Keratinocyte (primary cell): ENCODE data around the gene VTI1A. TPM values are rescaled to one million over a fixed set of nuclear protein-coding genes. Genes with fewer than 3 reads are reported as not detected.

Source experiments
- DNase-seq: peaks from one replicate; pipeline ENCODE4 v3.0.0-alpha.2; 2011; ENCODE audit warnings: low read depth, missing footprints, low spot score
- FAIRE-seq: peaks from 2 replicates; lab custom pipeline; 2011; peaks lifted over from hg19 to GRCh38; lab: Jason Lieb, UNC
- H2AFZ ChIP-seq: 2 replicates; pipeline ENCODE4 v1.6.0; 2012; ENCODE audit warnings: low read length, control low read depth, inconsistent platforms; ENCODE audit not compliant: control insufficient read depth
- H3K27ac ChIP-seq: 2 replicates; pipeline ENCODE4 v1.5.1; 2011; ENCODE audit warnings: low read length; ENCODE audit not compliant: control insufficient read depth, insufficient read depth
- H3K27me3 ChIP-seq: 3 replicates; pipeline ENCODE4 v1.6.0; 2011; ENCODE audit warnings: low read length; ENCODE audit not compliant: control insufficient read depth, insufficient read depth; ENCODE audit errors: extremely low read depth
- H3K36me3 ChIP-seq, 2 experiments: 2 replicates in 1 of 2; 3 replicates in 1 of 2; pipeline ENCODE4 v1.5.1; 2011; ENCODE audit warnings: low read length in 2 of 2, mild to moderate bottlenecking in 1 of 2; ENCODE audit not compliant: control insufficient read depth in 2 of 2, insufficient read depth in 2 of 2; ENCODE audit errors: extremely low read depth in 1 of 2
- H3K4me1 ChIP-seq: 3 replicates; pipeline ENCODE4 v1.5.1; 2011; ENCODE audit warnings: low read length; ENCODE audit not compliant: control insufficient read depth, insufficient read depth; ENCODE audit errors: extremely low read depth
- H3K4me2 ChIP-seq: 3 replicates; pipeline ENCODE4 v1.6.0; 2011; ENCODE audit warnings: low read depth, low read length; ENCODE audit not compliant: control insufficient read depth, insufficient read depth; ENCODE audit errors: extremely low read depth
- H3K4me3 ChIP-seq, 3 experiments: fragments of 200-600 bp in 1 of 3; sonication (generic) in 1 of 3; 2 replicates in 2 of 3; 3 replicates in 1 of 3; pipeline ENCODE4 v1.5.1; 2011 to 2016; ENCODE audit warnings: low read length in 3 of 3, mild to moderate bottlenecking in 3 of 3, control low read depth in 2 of 3, inconsistent platforms in 1 of 3, low read depth in 1 of 3, mixed read lengths in 1 of 3, mixed run types in 1 of 3, moderate library complexity in 1 of 3; ENCODE audit not compliant: control insufficient read depth in 2 of 3, insufficient read depth in 2 of 3; ENCODE audit errors: extremely low read depth in 1 of 3
- H3K79me2 ChIP-seq: 2 replicates; pipeline ENCODE4 v1.6.0; 2012; ENCODE audit warnings: low read length; ENCODE audit not compliant: control insufficient read depth, insufficient read depth
- H3K9ac ChIP-seq: 3 replicates; pipeline ENCODE4 v1.6.0; 2011; ENCODE audit warnings: low read length; ENCODE audit not compliant: control insufficient read depth, insufficient read depth; ENCODE audit errors: extremely low read depth
- H3K9me1 ChIP-seq: 3 replicates; pipeline ENCODE4 v1.6.0; 2011; ENCODE audit warnings: low read length; ENCODE audit not compliant: control insufficient read depth, insufficient read depth; ENCODE audit errors: extremely low read depth
- H3K9me3 ChIP-seq: 2 replicates; pipeline ENCODE4 v1.5.1; 2012; ENCODE audit warnings: low read depth, low read length; ENCODE audit not compliant: control insufficient read depth
- H4K20me1 ChIP-seq: 3 replicates; pipeline ENCODE4 v1.6.0; 2011; ENCODE audit warnings: low read length; ENCODE audit not compliant: control insufficient read depth, insufficient read depth; ENCODE audit errors: extremely low read depth
- EZH2 ChIP-seq: IDR thresholded peaks from one replicate; pipeline ENCODE4 v1.6.1; 2012; ENCODE audit warnings: inconsistent platforms, mild to moderate bottlenecking, low read length, moderate library complexity
- dilution Hi-C: fragments of 300-500 bp; cut with MboI; formaldehyde crosslinking; loops from one replicate; pipeline ENCODE4 v1.7.0; 2020; ENCODE audit warnings: low sequenced_read_pairs; ENCODE audit not compliant: extremely low pct_ligation_motif_present
- polyA plus RNA-seq, 5 experiments: library from polyadenylated mRNA; depleted of rRNA in 3 of 5; stranded (reverse) in 3 of 5; stranded (forward) in 1 of 5; unstranded in 1 of 5; fragments of >200 nt; gene quantifications; 1 replicate in 1 of 5; 2 replicates in 3 of 5; 3 replicates in 1 of 5; pipeline versions ENCODE4 v1.2.1 to v1.2.3, GENCODE V29; 2011 to 2012; ENCODE audit warnings: missing spikeins in 2 of 5, low read depth in 1 of 5, low replicate concordance in 1 of 5
- TF ChIP-seq, protein P1 (sequence below), 3 experiments: IDR thresholded peaks in 1 of 3; conservative IDR thresholded peaks in 1 of 3; optimal IDR thresholded peaks in 1 of 3; 2 replicates in 2 of 3; 3 replicates in 1 of 3; pipeline versions ENCODE3 to v1.5.1; 2011; ENCODE audit warnings: low read length in 3 of 3, mild to moderate bottlenecking in 3 of 3, moderate library complexity in 2 of 3, control low read depth in 1 of 3, inconsistent platforms in 1 of 3; ENCODE audit not compliant: insufficient read depth in 2 of 3; ENCODE audit errors: extremely low read depth in 1 of 3

VTI1A gene
- polyA plus RNA-seq, 1 donor (not counting 4 experiments of a cell fraction or from before 2014, with no cell fraction given) = 18.5 TPM

DNA sequence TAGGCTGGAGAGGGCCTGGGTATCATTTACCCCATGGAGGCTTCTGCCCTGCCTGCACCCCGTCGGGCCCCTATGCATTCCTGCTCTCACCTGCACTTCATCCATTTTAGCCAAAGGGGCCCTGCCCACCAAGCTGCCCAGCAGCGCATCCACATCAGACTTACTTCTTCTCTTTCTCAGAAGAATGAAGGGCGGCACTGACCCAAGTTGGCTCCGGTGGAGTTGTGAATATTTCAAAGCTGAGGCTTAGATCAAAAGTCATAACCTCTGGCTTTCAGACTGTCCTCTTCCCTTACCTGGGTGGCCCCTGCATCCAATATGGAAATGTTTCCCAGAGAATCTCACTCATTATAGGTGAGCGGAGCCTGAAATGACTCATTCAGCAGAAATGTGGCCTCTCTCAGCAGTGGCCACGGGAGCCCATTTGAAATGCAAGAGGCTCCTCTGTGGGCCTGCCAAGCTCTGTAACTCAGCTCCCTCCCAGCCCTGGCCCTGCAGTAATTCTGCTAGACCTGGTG, 385.4 kb downstream of the VTI1A start:
- H2AFZ ChIP-seq = no peak overlapping the region
- FAIRE-seq (no peak), DNase-seq (no peak)
- no peaks in the 10 kb centered on the region for H4K20me1 ChIP-seq
- no peaks in the 10 kb centered on the region for H3K9me3 ChIP-seq
- H3K4me3 ChIP-seq = no peak overlapping the region
- H3K4me1 ChIP-seq = peaks cover 11% of the 10 kb centered on the region
- TF ChIP-seq, protein P1, sequence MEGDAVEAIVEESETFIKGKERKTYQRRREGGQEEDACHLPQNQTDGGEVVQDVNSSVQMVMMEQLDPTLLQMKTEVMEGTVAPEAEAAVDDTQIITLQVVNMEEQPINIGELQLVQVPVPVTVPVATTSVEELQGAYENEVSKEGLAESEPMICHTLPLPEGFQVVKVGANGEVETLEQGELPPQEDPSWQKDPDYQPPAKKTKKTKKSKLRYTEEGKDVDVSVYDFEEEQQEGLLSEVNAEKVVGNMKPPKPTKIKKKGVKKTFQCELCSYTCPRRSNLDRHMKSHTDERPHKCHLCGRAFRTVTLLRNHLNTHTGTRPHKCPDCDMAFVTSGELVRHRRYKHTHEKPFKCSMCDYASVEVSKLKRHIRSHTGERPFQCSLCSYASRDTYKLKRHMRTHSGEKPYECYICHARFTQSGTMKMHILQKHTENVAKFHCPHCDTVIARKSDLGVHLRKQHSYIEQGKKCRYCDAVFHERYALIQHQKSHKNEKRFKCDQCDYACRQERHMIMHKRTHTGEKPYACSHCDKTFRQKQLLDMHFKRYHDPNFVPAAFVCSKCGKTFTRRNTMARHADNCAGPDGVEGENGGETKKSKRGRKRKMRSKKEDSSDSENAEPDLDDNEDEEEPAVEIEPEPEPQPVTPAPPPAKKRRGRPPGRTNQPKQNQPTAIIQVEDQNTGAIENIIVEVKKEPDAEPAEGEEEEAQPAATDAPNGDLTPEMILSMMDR (optimal IDR thresholded peaks at IDR 0.05 in 1 of 3, IDR thresholded peaks at IDR 0.05 in 1 of 3, conservative IDR thresholded peaks at IDR 0.05 in 1 of 3; ENCODE audit: extremely low read depth in 1 of 3, insufficient read depth in 2 of 3, low read length in 3 of 3) = no peak
- no peak for TF ChIP-seq EZH2
- H3K27ac ChIP-seq = no peak overlapping the region
- H3K4me2 ChIP-seq = no peak overlapping the region
- dilution Hi-C loops = no loop called here
- H3K9me1 ChIP-seq = no peaks in the 10 kb centered on the region
- H3K79me2 ChIP-seq = no peaks in the 10 kb centered on the region
- H3K9ac ChIP-seq = no peak overlapping the region
- no peaks in the 10 kb centered on the region for H3K36me3 ChIP-seq
- no peaks in the 10 kb centered on the region for H3K27me3 ChIP-seq

DNA sequence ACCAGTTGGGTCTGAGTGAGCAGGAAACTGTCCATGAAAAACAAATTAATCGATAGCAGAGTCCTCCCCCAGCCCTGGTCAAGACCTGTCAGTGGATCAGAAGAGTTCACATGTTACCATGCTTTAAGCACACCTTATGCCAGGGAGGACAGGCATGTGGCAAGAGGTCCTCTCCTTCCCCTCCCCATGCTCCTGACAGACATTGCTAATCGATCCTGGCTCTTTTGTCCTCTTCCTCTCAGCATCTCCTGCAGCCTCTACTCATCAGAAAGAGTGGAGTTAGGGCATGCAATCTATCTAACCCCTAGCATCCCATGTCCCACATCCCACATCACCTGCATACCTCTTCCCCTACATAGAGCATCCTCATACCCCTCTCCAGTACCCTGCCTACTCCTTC, 385.9 kb downstream of the VTI1A start:
- H3K4me2 ChIP-seq = no peak overlapping the region
- H3K4me3 ChIP-seq = no peak overlapping the region
- no peak for FAIRE-seq
- H3K9me3 ChIP-seq = no peaks in the 10 kb centered on the region
- no peaks in the 10 kb centered on the region for H3K79me2 ChIP-seq
- TF ChIP-seq EZH2 = no peak
- TF ChIP-seq, protein P1 (optimal IDR thresholded peaks at IDR 0.05 in 1 of 3, IDR thresholded peaks at IDR 0.05 in 1 of 3, conservative IDR thresholded peaks at IDR 0.05 in 1 of 3; ENCODE audit: extremely low read depth in 1 of 3, insufficient read depth in 2 of 3, low read length in 3 of 3) = no peak
- no peaks in the 10 kb centered on the region for H3K27me3 ChIP-seq
- H3K9ac ChIP-seq = no peak overlapping the region
- dilution Hi-C loops = no loop called here
- H3K27ac ChIP-seq = no peak overlapping the region
- H3K36me3 ChIP-seq = no peaks in the 10 kb centered on the region
- no peaks in the 10 kb centered on the region for H3K9me1 ChIP-seq
- DNase-seq = no peak
- no peak overlapping the region for H2AFZ ChIP-seq
- no peaks in the 10 kb centered on the region for H4K20me1 ChIP-seq
- peaks cover 8% of the 10 kb centered on the region for H3K4me1 ChIP-seq
